Embryonic facial prominence (tissue), 1 donor: ENCODE results near the gene ACAA2.
A peak's percentile ranks its signal among the peaks of the same experiment; 100 is the strongest.
"Not testable (repeated sequence)": the region's sequence is repeated elsewhere in the genome, so short reads cannot be mapped to it uniquely, and the experiment has no call there.

Source experiments
- DNase-seq: peaks from one replicate; pipeline ENCODE4 v3.0.0-alpha.2; 2016; ENCODE audit errors: extremely low spot score

ACAA2 gene

DNA sequence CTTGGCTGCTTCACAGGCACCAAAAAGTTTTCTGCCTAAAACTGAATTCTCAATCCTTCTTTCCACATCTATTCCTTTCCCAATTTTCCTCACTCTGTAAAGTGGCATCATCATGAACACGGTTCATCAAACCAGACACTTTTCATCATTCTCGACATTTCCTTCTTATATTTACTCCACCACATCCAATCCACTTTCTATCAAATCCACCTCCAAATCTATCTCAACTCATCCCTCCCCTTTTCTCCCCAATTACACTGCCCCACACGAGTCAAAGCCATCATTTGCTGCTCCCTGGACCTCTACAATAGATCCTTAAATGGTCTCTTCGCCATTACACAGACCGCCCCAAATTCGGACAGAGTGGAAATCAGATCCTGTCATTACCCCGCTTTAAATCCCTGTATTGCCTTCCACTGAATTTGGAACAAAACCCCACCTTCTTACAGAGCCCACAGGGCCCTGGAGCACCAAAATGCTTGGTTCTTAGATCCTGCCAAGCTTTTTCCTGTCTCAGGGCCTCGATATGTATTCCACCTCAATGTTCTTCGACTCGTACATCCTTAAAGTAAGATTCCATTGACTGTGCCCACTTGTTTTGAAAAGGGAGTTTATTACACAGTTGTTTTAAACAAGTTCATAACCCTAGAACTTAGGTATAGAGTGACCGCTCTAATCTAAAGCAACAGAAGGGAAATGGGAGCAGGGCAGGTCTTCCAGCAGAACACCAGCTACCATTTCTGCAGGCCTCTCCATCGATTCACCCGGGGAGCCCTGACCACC, 856 bp downstream of the ACAA2 start:
- peak; percentile 7 for DNase-seq

DNA sequence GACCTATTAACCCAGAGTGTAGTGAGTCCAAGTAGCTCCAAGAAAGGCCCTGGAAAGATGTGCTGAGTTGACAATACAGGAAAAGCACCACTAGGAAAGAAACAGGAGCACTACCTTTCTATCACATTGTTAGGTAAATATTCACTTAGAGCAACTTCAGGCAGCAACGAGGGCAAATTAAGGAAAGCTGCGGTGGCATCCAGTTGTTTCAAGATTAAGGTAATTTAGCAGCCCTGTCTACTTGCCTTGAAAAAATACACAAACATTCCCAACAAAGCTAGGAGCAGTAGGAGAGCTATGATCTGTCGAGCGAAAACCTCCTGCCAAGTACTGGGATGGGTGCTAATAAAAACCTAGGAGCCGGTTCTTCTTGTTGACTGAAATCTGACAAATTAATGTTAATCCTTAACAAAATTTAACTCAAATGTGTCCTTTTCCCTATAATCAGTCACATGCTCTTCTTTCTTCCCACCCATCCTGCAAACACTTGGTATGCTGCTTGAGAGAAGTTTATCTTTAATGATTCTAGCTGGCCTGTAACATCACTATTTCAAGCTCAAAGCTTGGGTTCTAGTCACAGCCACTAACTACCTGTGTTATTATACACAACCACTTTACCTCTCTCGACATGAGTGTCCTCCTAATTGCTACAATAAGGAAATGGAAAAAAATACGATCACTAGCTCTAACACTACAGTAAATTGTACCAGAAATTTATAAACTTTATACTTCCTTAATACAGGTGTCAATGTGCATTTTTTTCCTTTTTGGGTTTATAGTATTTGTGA, 2.0 kb downstream of the ACAA2 start:
- DNase-seq, result no peak

DNA sequence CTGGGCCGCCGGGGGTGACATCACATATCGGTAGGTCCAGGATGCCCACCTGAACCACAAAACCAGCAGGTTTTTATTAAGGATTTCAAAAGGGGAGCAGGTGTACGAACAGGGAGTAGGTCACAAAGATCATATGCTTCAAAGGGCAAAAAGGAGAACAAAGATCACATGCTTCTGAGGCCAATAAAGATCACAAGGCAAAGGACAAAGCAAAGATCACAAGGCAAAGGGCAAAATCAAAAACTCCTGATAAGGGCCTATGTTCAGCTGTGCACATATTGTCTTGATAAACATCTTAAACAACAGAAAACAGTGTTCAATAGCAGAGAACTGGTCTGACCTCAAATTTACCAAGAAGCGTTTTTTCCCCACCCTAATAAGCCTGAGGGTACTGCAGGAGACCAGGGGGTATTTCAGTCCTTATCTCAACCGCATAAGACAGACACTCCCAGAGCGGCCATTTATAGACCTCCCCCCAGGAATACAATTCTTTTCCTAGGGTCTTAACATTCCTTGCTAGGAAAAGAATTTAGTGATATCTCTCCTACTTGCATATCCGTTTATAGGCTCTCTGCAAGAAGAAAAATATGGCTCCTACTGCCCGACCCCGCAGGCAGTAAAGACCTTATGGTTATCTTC, 4.7 kb downstream of the ACAA2 start:
- DNase-seq, result not testable (repeated sequence)

DNA sequence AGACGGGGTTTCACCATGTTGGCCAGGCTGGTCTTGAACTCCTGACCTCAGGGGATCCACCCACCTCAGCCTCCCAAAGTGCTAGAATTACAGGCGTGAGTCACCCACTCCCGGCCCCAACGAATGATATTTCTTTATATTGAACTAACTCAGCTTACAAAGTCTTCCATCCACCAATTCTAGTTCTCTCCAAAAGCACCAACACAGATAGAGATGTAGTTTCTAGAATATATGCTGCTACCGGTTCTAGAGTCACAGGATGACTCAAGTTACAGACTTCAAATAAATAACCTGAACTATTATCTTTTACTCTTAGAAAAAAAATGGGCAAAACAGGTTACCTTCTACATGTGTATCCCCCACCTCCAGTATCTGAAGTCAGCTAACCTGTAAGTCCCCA, 9.2 kb downstream of the ACAA2 start:
- no peak for DNase-seq

DNA sequence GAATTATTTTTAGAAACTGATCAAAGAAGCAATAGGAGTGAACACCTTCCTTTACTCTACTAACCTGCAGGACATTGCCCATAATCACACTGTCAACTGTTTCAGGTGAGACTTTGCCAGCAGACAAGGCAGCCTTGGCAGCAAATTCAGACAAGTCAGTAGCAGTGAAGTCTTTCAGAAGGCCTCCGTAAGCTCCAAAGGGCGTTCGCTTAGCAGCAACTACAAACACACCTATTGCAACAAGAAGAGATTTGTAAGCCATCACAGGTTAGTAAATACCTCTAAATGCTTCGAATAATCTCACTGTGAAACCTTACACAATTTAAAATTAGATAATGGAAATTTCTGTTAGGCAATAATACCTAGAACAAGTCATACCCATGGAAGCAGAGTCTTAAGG, 10.7 kb downstream of the ACAA2 start:
- DNase-seq, result no peak

DNA sequence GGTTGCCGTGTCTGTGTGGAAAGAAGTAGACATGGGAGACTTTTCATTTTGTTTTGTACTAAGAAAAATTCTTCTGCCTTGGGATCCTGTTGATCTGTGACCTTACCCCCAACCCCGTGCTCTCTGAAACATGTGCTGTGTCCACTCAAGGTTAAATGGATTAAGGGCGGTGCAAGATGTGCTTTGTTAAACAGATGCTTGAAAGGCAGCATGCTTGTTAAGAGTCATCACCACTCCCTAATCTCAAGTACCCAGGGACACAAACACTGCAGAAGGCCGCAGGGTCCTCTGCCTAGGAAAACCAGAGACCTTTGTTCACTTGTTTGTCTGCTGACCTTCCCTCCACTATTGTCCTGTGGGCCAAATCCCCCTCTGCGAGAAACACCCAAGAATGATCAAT, 12.8 kb downstream of the ACAA2 start:
- not testable (repeated sequence) for DNase-seq

DNA sequence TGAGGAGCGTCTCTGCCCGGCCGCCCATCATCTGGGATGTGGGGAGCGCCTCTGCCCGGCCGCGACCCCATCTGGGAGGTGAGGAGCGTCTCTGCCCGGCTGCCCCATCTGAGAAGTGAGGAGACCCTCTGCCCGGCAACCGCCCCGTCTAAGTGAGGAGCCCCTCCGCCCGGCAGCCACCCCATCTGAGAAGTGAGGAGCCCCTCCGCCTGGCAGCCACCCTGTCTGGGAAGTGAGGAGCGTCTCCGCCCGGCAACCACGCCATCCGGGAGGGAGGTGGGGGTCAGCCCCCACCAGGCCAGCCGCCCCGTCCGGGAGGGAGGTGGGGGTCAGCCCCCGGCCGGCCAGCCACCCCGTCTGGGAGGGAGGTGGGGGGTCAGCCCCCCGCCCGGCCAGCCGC, 13.5 kb downstream of the ACAA2 start:
- not testable (repeated sequence) for DNase-seq

DNA sequence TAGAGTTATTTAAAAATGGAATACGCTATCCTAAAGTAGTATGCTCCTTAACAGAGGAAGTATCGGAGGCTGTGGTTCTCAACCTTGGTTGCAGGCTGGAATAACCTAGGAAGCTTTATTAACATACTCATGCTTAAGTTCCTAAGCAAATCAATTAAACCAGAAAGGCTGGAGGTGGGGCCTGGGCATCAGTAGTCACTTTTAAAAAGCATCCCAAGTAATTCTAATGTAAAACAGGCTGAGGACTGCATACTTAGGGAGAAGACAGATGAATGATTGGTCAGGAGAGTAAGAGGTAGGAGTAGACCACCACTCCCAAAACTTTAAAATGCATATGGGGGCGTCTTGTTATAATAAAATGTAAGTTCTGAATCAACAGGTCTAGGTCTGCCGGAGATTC, 15.3 kb downstream of the ACAA2 start:
- DNase-seq, result no peak

DNA sequence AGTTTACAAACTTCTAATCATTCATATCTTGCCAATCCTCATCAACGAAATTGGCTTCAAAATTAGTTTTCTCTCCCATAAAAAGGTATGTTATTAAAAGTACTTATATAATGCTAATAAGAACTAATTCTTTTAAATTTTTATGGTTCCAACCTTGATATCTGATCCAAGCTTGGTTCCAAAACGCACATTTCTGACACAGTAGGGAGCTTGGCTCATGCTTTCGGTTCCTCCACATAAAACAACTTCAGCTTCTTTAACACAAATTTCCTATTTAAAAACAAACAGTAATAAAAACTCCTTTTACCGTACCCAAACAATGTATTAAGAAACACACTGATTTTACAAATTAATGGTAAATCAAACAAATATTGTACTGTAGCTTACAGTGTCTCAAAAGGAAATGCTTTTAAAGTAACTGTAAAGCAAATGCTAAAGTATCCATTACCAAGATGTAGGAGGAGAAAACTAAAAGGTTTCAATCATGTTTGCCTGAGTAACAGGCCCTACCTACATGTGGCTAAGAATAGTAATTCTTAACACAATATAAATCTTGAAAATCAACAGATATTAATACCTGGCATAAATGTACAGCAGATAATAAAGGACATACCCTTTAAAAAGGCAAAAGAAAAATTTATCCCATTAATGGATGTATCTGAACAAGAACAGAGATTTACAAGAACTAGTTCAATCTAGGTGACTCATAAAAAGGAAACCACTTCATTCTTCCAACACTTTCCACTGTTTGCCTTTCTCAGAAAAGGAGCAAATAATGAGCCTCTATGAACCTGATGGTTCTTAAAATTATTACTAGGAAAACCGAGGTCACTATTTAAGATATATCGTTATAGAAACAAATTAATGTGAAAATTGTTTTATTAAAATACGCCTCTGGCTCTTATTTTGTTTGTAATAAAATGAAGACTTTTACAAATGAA, 17.5 kb downstream of the ACAA2 start:
- no peak for DNase-seq

DNA sequence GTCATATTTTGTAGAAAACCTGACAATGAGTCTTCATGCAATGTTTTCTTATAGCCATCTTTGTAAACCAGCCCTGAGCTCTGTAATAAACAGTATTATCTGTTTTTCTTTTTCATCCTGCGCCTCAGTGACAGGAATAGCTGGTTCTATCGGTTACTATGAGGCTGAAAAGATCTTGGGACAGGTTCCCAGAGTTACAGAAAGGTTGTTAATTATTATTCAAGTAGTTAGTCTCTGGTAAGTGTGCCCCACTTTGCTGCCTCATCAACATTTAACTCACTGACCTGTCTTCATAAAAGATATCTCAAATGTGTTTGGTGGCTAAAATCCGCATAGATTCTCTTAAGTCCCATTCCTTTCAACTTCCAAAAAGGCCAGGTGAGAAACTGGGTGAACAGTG, 18.6 kb downstream of the ACAA2 start:
- DNase-seq, result no peak

DNA sequence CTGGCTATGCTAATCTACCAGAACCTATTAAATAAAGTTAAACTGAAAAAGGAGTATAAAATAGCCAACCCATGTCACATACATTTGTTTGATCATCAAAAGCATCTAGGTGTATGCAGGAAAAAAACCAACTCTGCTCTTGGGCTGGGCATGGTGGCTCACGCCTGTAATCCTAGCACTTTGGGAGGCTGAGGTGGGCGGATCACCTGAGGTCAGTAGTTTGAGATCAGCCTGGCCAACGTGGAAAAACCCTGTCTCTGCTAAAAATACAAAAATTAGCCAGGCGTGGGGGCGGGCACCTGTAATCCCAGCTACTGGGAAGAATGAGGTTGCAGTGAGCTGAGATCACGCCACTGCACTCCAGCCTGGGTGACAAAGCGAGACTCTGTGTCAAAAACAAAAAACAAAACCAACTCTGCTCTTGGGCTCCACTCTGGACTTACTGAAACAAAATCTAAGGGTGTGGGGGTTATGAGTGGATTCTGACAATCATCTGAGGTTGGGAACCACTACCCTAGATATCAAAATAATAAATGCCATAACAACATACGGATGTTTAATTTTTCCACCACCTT, 23.7 kb downstream of the ACAA2 start:
- not testable (repeated sequence) for DNase-seq

DNA sequence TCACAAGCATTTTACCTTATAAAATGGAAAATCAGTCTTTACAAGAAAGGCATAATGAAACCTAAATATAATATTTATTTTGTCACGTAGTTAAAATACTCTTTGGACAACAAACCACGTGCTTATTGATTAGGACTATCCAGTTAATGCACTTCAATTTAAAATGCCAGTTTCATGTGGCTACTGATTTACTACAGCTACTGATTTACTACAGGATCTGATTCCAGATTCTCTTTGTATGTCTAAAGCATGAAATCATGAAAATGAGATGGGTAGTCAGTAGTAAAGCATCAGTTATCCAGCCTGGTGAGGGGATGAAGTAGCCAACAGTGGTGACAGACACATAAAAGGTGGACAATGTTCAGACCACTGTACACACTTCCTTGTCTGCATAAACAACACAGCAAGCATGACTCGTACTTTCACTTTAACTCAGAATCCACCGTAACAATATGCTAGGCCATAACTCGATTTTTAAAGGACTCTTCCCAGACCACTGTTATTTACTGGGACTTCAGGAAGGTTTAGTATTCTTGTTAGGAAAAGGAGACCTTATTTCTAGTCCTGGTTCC, 24.9 kb downstream of the ACAA2 start:
- DNase-seq, result no peak

DNA sequence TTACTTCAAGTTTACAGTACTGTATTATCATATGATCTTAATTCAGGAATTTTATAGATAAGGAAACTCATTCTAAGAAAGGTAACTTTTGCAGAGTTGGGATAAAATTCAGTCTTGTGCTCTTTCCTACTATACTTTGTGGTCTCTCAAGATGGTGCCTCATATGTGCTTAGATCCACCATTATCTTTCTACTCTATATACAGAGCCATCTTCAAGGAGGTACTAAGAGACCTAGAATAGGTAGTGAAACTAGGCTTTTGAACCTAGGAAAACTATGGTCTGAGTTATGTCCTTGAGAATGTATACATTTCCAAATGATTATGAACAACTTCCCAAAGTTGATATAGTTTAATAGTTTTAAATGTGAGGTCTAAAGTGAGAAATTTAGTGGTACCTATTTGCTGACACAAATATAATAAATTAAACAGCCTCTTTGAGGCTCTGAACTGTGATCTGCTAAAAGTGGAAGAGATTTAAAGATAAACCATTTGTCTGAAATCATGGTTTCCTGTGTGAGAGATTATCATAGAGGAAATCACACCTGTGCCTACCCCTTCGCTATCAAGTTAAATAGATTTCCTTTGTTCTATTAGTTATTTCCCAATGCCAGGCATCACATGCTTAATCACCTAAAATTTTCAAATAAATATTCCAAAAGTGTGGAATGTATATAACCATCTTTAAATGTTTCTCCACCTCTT, 27.2 kb downstream of the ACAA2 start:
- DNase-seq, result no peak

DNA sequence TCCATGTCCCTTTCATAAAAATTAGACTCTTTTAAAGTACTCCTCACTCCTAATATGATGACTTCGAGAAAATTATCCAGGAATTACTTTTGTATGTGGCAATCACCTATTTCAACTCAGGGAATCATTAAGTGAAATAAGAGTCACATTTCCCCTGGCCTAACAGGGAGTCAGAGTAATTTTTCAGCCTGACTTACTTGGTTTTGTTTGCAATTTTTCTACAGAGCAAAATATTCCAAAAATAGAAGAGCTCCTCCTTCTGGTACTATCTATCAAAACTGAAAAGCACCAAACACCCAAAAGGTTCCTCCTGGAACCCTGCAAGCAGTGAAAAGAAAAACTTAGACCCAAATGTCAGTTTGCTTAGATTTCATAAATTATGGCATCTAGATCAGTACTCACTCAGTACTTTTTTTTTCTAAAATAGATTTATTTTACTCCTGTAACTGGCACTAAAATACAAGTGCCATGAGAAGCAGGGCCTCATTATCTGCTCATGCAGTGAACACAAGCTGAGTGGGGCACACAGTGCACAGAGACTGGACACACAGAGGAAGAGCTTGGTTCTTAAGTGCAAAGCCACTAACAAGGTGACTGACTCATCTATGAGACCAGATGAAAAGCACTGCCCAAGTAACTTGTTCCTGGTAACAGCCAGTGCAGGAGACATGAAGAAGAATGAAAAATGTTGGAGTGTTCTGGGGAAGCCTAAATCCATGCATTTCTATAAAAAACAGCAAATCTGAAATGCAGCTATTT, 28.7 kb downstream of the ACAA2 start:
- no peak for DNase-seq

DNA sequence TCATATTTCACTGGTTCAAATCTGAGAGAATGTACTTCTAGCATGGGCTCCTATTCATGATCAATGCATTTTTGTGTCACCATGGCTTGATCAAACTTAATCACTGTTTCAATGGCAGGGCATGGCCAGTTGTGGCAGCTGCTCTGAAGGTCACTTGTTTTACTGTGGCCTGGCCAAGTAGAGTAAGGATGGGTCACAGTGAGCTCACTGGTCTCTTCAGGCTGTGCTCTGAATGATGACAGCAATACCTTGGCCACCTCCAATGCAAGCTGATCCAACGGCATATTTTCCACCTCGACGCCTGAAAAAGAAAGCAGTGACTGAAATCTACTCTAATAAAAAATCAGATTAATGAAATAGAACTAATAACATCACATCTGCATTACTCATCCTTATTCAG, 29.7 kb downstream of the ACAA2 start:
- not testable (repeated sequence) for DNase-seq

DNA sequence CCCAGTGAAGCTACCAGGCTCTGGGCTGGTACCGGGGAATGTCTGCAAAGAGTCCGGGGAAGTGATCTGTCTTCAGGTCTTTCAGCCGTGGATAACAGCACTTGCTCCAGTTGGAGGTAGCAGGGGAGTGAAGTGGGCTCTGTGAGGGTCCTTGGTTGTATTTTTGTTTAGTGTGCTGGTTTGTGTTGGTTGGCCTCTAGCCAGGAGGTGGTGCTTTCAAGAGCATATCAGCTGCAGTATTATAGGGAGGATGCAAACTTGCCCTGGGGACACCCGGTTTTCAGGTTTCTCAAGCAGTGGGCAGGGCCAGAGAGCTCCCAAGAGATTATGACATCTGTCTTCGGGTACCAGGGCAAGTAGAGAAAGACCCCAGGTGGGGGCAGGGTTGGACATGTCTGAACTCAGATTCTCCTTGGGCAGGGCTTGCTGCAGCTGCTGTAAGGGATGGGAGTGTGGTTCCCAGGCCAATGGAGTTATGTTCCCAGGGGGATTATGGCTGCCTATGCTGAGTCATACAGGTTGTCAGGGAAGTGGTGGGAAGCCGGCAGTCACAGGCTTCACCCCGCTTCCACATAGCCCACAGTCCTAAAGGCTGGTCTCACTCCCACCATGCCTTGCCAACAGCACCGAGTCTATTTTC, 34.4 kb downstream of the ACAA2 start:
- DNase-seq, result no peak

DNA sequence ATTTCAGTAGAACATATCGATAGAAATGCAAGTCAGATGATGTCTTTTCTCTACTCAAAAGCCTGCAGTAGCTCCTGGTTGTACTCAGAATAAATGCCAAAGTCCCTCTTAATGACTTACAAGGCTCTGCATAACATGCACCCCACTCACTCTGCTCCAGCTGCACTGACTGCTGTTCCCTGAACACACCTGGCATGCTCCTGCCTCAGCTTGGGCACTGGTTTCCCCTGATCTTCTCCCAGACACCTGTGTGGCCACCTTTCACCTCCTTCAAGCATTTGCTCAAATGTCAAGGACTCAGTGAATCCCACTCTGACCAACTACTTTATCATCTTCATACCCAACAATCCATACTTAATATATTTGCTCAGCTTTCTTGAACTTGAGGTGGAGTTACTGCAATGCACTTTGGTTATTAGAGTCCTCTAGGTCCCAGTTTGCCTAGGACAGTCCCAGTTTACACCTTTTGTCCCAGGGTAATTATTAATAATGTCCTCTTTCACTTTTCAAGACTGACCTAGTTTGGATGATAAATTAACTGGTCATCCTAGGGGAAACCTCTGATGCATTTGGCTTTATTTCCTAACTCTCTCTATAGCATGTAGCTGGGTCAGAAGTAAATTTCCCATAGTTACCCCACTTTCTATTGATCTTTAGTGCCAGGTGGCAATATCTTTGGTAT, 44.1 kb downstream of the ACAA2 start:
- no peak for DNase-seq

DNA sequence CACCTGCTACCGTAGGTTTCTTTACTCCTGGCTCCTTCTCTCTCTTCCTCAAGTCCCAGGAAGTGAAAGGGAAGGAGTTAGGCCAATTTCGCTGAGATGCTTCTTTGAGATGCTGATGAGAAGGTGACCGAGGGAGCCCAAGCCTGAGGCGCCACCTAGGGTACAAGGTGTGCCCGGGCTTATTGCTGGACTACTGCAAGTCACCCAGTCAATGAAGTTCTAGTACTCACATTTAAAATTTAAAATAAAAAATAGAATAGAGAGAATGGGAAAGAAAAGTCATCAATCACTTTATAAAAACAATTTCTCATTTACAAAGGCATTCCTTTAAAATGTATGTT, 45.3 kb downstream of the ACAA2 start:
- DNase-seq, result no peak
